GM23338 (cell line): ENCODE measurements around the gene KRTAP4-6.
"Not testable (repeated sequence)": the region's sequence is repeated elsewhere in the genome, so short reads cannot be mapped to it uniquely, and the experiment has no call there.

Experiments used
- EZH2 ChIP-seq: fragments of 200-600 bp; sonication (generic); IDR thresholded peaks from one replicate; pipeline ENCODE4 v1.8.0; 2017; ENCODE audit warnings: antibody characterized with exemption, mild to moderate bottlenecking, low read depth; ENCODE audit not compliant: unreplicated experiment
- EZH2phosphoT487 ChIP-seq: fragments of 200-600 bp; sonication (generic); IDR thresholded peaks from one replicate; pipeline ENCODE4 v1.8.1; 2018; ENCODE audit warnings: antibody characterized with exemption; ENCODE audit not compliant: unreplicated experiment
- JUNB ChIP-seq: IDR thresholded peaks from one replicate; pipeline ENCODE4 v1.6.1; 2016; ENCODE audit warnings: antibody characterized with exemption; ENCODE audit not compliant: unreplicated experiment
- POLR2AphosphoS5 ChIP-seq: IDR thresholded peaks from 2 replicates; pipeline ENCODE4 v1.6.1; 2016; ENCODE audit warnings: antibody characterized with exemption, low read depth
- ZNF331 ChIP-seq: fragments of 250-450 bp; sonication (Bioruptor Pico); IDR thresholded peaks from 2 replicates; pipeline ENCODE4 v1.5.0; 2020; ENCODE audit warnings: low read depth, mild to moderate bottlenecking, moderate library complexity
- TF ChIP-seq, protein P1 (sequence below), 2 experiments: fragments of 200-600 bp in 1 of 2; sonication (generic) in 1 of 2; conservative IDR thresholded peaks; 2 replicates each; pipeline versions ENCODE4 v1.5.1 to v1.6.1; 2016 to 2017; ENCODE audit warnings: antibody characterized with exemption in 2 of 2, low read depth in 2 of 2, mild to moderate bottlenecking in 2 of 2, moderate library complexity in 1 of 2
- TF ChIP-seq, protein P2 (sequence below): IDR thresholded peaks from one replicate; pipeline ENCODE4 v1.6.1; 2018; ENCODE audit warnings: antibody characterized with exemption; ENCODE audit not compliant: unreplicated experiment
- TF ChIP-seq, protein P3 (sequence below): IDR thresholded peaks from 2 replicates; pipeline ENCODE4 v1.6.1; 2016; ENCODE audit warnings: antibody characterized with exemption

DNA sequence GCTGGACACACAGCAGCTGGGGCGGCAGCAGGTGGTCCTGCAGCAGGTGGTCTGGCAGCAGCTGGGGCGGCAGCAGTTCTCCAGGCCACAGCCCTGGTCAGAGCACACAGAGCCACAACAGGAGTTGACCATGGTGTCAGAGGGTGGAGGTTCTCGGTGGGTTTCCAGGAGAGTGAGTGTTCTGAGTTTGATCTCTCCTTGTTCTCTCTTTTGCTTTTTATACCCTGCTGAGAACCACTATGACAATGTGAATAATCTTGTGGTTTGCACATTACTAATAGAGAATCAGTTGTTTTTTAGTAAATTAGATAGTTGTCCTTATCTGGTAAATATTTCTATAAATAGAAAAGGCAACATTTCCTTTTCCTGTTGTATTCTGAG, 16.4 kb downstream of the KRTAP4-6 start, which contains the start of gene KRTAP4-12:
- not testable (repeated sequence) for TF ChIP-seq EZH2; POLR2AphosphoS5; JUNB; ZNF331 (CRISPR knock-in tag); EZH2phosphoT487
- TF ChIP-seq, protein P1, sequence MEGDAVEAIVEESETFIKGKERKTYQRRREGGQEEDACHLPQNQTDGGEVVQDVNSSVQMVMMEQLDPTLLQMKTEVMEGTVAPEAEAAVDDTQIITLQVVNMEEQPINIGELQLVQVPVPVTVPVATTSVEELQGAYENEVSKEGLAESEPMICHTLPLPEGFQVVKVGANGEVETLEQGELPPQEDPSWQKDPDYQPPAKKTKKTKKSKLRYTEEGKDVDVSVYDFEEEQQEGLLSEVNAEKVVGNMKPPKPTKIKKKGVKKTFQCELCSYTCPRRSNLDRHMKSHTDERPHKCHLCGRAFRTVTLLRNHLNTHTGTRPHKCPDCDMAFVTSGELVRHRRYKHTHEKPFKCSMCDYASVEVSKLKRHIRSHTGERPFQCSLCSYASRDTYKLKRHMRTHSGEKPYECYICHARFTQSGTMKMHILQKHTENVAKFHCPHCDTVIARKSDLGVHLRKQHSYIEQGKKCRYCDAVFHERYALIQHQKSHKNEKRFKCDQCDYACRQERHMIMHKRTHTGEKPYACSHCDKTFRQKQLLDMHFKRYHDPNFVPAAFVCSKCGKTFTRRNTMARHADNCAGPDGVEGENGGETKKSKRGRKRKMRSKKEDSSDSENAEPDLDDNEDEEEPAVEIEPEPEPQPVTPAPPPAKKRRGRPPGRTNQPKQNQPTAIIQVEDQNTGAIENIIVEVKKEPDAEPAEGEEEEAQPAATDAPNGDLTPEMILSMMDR (conservative IDR thresholded peaks at IDR 0.05; ENCODE audit: low read depth in 2 of 2): not testable (repeated sequence)
- TF ChIP-seq, protein P2, sequence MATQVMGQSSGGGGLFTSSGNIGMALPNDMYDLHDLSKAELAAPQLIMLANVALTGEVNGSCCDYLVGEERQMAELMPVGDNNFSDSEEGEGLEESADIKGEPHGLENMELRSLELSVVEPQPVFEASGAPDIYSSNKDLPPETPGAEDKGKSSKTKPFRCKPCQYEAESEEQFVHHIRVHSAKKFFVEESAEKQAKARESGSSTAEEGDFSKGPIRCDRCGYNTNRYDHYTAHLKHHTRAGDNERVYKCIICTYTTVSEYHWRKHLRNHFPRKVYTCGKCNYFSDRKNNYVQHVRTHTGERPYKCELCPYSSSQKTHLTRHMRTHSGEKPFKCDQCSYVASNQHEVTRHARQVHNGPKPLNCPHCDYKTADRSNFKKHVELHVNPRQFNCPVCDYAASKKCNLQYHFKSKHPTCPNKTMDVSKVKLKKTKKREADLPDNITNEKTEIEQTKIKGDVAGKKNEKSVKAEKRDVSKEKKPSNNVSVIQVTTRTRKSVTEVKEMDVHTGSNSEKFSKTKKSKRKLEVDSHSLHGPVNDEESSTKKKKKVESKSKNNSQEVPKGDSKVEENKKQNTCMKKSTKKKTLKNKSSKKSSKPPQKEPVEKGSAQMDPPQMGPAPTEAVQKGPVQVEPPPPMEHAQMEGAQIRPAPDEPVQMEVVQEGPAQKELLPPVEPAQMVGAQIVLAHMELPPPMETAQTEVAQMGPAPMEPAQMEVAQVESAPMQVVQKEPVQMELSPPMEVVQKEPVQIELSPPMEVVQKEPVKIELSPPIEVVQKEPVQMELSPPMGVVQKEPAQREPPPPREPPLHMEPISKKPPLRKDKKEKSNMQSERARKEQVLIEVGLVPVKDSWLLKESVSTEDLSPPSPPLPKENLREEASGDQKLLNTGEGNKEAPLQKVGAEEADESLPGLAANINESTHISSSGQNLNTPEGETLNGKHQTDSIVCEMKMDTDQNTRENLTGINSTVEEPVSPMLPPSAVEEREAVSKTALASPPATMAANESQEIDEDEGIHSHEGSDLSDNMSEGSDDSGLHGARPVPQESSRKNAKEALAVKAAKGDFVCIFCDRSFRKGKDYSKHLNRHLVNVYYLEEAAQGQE: not testable (repeated sequence)
- TF ChIP-seq, protein P3, sequence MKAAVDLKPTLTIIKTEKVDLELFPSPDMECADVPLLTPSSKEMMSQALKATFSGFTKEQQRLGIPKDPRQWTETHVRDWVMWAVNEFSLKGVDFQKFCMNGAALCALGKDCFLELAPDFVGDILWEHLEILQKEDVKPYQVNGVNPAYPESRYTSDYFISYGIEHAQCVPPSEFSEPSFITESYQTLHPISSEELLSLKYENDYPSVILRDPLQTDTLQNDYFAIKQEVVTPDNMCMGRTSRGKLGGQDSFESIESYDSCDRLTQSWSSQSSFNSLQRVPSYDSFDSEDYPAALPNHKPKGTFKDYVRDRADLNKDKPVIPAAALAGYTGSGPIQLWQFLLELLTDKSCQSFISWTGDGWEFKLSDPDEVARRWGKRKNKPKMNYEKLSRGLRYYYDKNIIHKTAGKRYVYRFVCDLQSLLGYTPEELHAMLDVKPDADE: not testable (repeated sequence)
